ENCODE measurements around the gene GPHA2.

DNA sequence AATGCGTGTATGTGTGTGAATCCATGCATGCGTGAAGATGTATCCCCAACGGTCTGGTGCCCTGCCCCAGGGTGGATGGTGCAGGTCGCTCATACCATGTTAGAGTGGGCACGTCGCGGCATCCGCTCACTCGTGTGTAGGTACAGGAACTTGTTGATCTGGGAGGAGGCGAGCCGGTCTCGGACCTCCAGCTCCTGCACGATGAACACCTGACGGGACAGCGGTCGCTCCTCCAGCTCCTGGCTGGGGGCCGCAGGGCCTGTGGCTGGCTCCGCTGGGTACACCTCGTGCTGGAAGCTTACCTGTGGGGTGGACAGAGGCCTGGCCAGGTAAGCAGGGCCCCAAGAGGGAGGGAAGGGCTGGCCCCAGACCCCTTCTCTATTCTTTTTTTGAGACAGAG, 37.2 kb downstream of the GPHA2 start:
- TF ChIP-seq, protein P1, sequence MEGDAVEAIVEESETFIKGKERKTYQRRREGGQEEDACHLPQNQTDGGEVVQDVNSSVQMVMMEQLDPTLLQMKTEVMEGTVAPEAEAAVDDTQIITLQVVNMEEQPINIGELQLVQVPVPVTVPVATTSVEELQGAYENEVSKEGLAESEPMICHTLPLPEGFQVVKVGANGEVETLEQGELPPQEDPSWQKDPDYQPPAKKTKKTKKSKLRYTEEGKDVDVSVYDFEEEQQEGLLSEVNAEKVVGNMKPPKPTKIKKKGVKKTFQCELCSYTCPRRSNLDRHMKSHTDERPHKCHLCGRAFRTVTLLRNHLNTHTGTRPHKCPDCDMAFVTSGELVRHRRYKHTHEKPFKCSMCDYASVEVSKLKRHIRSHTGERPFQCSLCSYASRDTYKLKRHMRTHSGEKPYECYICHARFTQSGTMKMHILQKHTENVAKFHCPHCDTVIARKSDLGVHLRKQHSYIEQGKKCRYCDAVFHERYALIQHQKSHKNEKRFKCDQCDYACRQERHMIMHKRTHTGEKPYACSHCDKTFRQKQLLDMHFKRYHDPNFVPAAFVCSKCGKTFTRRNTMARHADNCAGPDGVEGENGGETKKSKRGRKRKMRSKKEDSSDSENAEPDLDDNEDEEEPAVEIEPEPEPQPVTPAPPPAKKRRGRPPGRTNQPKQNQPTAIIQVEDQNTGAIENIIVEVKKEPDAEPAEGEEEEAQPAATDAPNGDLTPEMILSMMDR (IDR thresholded peaks at IDR 0.05; ENCODE audit: poor library complexity) = no peak
- TF ChIP-seq EZH2 (IDR thresholded peaks at IDR 0.05; ENCODE audit: borderline replicate concordance) = no peak
- TF ChIP-seq EZH2phosphoT487 (IDR thresholded peaks at IDR 0.05; ENCODE audit: low read depth, severe bottlenecking, unreplicated experiment) = no peak

Data from hepatocyte (in vitro differentiated cells).